ENCODE data around the gene THTPA.

- TF ChIP-seq CTCF (IDR thresholded peaks at IDR 0.05), result no peak
- no peak for TF ChIP-seq POLR2A (IDR thresholded peaks at IDR 0.05)
These were observed 1.4 kb downstream of the THTPA start for GRCh38 chr14:23557521-23557920.
